ENCODE measurements around the gene NYAP1. TPM values are rescaled to one million over a fixed set of nuclear protein-coding genes. Genes with fewer than 3 reads are reported as not detected.

Gene NYAP1
- total and polyA plus RNA-seq, 2 of the 8 experiments (the other 6 are each of a cell fraction or from before 2014, with no cell fraction given), result 1.9 to 4.6 TPM

DNA sequence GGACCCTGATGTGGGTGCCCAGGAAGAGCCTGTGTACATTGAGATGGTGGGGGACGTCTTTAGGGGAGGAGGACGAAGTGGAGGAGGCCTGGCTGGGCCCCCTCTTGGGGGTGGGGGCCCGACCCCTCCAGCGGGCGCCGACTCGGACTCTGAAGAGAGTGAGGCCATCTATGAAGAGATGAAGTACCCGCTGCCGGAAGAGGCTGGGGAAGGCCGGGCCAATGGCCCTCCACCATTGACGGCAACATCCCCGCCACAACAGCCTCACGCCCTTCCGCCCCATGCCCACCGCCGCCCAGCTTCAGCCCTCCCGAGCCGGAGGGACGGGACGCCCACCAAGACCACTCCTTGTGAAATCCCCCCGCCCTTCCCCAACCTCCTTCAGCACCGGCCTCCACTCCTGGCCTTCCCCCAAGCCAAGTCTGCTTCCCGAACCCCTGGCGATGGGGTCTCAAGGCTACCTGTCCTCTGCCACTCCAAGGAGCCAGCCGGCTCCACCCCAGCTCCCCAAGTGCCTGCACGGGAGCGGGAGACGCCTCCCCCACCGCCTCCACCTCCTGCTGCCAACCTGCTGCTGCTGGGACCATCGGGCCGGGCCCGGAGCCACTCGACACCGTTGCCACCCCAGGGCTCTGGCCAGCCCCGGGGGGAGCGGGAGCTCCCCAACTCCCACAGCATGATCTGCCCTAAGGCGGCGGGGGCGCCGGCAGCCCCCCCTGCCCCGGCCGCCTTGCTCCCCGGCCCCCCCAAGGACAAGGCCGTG is 4.8 kb downstream of the NYAP1 start (continued):
- TF ChIP-seq POLR2AphosphoS5 (IDR thresholded peaks at IDR 0.05; ENCODE audit: low read depth, low read length), result no peak
- TF ChIP-seq RAD21 (IDR thresholded peaks at IDR 0.05 in 1 of 2, conservative IDR thresholded peaks at IDR 0.05 in 1 of 2; ENCODE audit: low read depth in 2 of 2, low read length in 2 of 2), result no peak
- no peak for TF ChIP-seq CBX5 (IDR thresholded peaks at IDR 0.05; ENCODE audit: low read depth, low read length)
- TF ChIP-seq FOSL1 (IDR thresholded peaks at IDR 0.05; ENCODE audit: insufficient read depth, low read depth, low read length), result no peak
- no peak for TF ChIP-seq HDAC6 (IDR thresholded peaks at IDR 0.05; ENCODE audit: low read depth, low read length)

Data from H1 (cell line).